HTR-8/SVneo (cell line): ENCODE measurements around the gene TMPRSS15.
A peak's percentile ranks its signal among the peaks of the same experiment; 100 is the strongest.
"Not testable (repeated sequence)": the region's sequence is repeated elsewhere in the genome, so short reads cannot be mapped to it uniquely, and the experiment has no call there.

ENCODE experiments used
- DNase-seq: peaks from one replicate; pipeline ENCODE4 v3.0.0; 2011; ENCODE audit warnings: low spot score, mixed read lengths; ENCODE audit not compliant: insufficient read length
- FAIRE-seq: peaks from 2 replicates; lab custom pipeline; 2011; peaks lifted over from hg19 to GRCh38; lab: Jason Lieb, UNC

The TMPRSS15 gene

GRCh38 chr21:18403735-18404450 lies at the start of gene TMPRSS15:
Gene TMPRSS15, minus strand, starts transcription at chr21:18403785. Its CDS starts 163 bp downstream, at chr21:18403622.
- DNase-seq: no peak
- FAIRE-seq: no peak

- no peak for FAIRE-seq
- no peak for DNase-seq
These were observed 48.1 kb upstream of the TMPRSS15 start for GRCh38 chr21:18451670-18452069.

- FAIRE-seq (no peak), DNase-seq (no peak)
These were observed 46.3 kb upstream of the TMPRSS15 start for GRCh38 chr21:18449605-18450550.

- FAIRE-seq: no peak
- DNase-seq: no peak
These were observed 40.1 kb upstream of the TMPRSS15 start for GRCh38 chr21:18443701-18444100.

- no peak for DNase-seq
- FAIRE-seq: no peak
These were observed 39.5 kb upstream of the TMPRSS15 start for GRCh38 chr21:18443085-18443484.

- DNase-seq (no peak), FAIRE-seq (no peak)
These were observed 26.8 kb upstream of the TMPRSS15 start for GRCh38 chr21:18430341-18430740.

- FAIRE-seq (no peak), DNase-seq (no peak)
These were observed 20.7 kb upstream of the TMPRSS15 start for GRCh38 chr21:18424276-18424675.

GRCh38 chr21:18417141-18417790 lies 13.7 kb upstream of the TMPRSS15 start:
- FAIRE-seq (no peak), DNase-seq (no peak)

- DNase-seq (no peak), FAIRE-seq (no peak)
These were observed 8.0 kb upstream of the TMPRSS15 start for GRCh38 chr21:18411565-18411964.

- no peak for FAIRE-seq
- DNase-seq: no peak
These were observed 6.0 kb upstream of the TMPRSS15 start for GRCh38 chr21:18409579-18409978.

GRCh38 chr21:18398843-18399242 lies 4.7 kb downstream of the TMPRSS15 start:
- no peak for DNase-seq
- FAIRE-seq: no peak

GRCh38 chr21:18387994-18388393 lies 15.6 kb downstream of the TMPRSS15 start:
- FAIRE-seq (no peak), DNase-seq (peak; percentile 23)

GRCh38 chr21:18384771-18385170 lies 18.8 kb downstream of the TMPRSS15 start:
- peak; percentile 18 for DNase-seq
- no peak for FAIRE-seq

- FAIRE-seq: not testable (repeated sequence)
These were observed 20.5 kb downstream of the TMPRSS15 start for GRCh38 chr21:18382934-18383619.

GRCh38 chr21:18382141-18382540 lies 21.4 kb downstream of the TMPRSS15 start:
- FAIRE-seq: no peak

More at GRCh38 chr21:18382934-18383619, 20.5 kb downstream of the TMPRSS15 start:
- peak; percentile 17 for DNase-seq

GRCh38 chr21:18373606-18374005 lies 30.0 kb downstream of the TMPRSS15 start:
- DNase-seq (peak; percentile 27), FAIRE-seq (no peak)

More at GRCh38 chr21:18382141-18382540, 21.4 kb downstream of the TMPRSS15 start:
- no peak for DNase-seq

- DNase-seq (no peak), FAIRE-seq (no peak)
These were observed 33.3 kb downstream of the TMPRSS15 start for GRCh38 chr21:18370301-18370700.

- FAIRE-seq (peak; percentile 9), DNase-seq (peak; percentile 10)
These were observed 34.5 kb downstream of the TMPRSS15 start for GRCh38 chr21:18369115-18369514.

GRCh38 chr21:18368205-18368604 lies 35.4 kb downstream of the TMPRSS15 start:
- no peak for FAIRE-seq
- DNase-seq: no peak

- FAIRE-seq (no peak), DNase-seq (no peak)
These were observed 46.8 kb downstream of the TMPRSS15 start for GRCh38 chr21:18356801-18357200.
